Heart left ventricle (tissue), 16 donors: ENCODE measurements around the gene DCDC2C. TPM values are rescaled to one million over a fixed set of nuclear protein-coding genes. Genes with fewer than 3 reads are reported as not detected.

Source experiments
- ATAC-seq, 4 donors: fragments of 200-7000 bp; cut with Tn5 transposase; one replicate each; pipeline ENCODE4 v1.9.1; 2020 to 2022; ENCODE audit warnings: moderate library complexity in 4 of 4, mild to moderate bottlenecking in 3 of 4, moderate number of reproducible peaks in 1 of 4
- DNase-seq, 5 donors: peaks; one replicate each; pipeline ENCODE4 v3.0.0-alpha.2; 2020
- H3K27ac ChIP-seq, 12 donors: fragments of 200-600 bp; sonication (generic) in 4 of 12; one replicate each; pipeline versions ENCODE4 v1.5.0 to v1.8.0; 2016 to 2022; ENCODE audit warnings: mild to moderate bottlenecking in 2 of 12
- H3K27me3 ChIP-seq, 9 donors: fragments of 200-600 bp; sonication (generic) in 2 of 9; one replicate each; pipeline versions ENCODE4 v1.5.1 to v1.8.0; 2016 to 2022; ENCODE audit warnings: mild to moderate bottlenecking in 3 of 9
- H3K36me3 ChIP-seq, 9 donors: fragments of 200-600 bp; sonication (generic) in 2 of 9; one replicate each; pipeline versions ENCODE4 v1.5.0 to v1.8.0; 2018 to 2022; ENCODE audit warnings: mild to moderate bottlenecking in 2 of 9
- H3K4me1 ChIP-seq, 12 donors: fragments of 200-600 bp; sonication (generic) in 4 of 12; one replicate each; pipeline versions ENCODE4 v1.5.0 to v1.8.0; 2016 to 2022; ENCODE audit warnings: mild to moderate bottlenecking in 3 of 12
- H3K4me3 ChIP-seq, 12 donors: fragments of 200-600 bp; sonication (generic) in 4 of 12; one replicate each; pipeline versions ENCODE4 v1.5.0 to v1.8.0; 2017 to 2022; ENCODE audit warnings: mild to moderate bottlenecking in 9 of 12, moderate library complexity in 4 of 12
- H3K9me3 ChIP-seq, 12 donors: fragments of 200-600 bp; sonication (generic) in 4 of 12; one replicate each; pipeline versions ENCODE4 v1.5.0 to v1.8.0; 2016 to 2022; ENCODE audit warnings: mild to moderate bottlenecking in 1 of 12
- CTCF ChIP-seq, 12 donors: fragments of 200-600 bp; sonication (generic) in 4 of 12; IDR thresholded peaks; one replicate each; pipeline versions ENCODE4 v1.5.0 to v1.8.0; 2018 to 2022; ENCODE audit warnings: antibody characterized with exemption in 12 of 12, mild to moderate bottlenecking in 5 of 12
- POLR2A ChIP-seq, 2 donors: fragments of 450-650 bp; IDR thresholded peaks; one replicate each; pipeline ENCODE4 v1.6.1; 2017; ENCODE audit warnings: antibody characterized with exemption in 2 of 2, mild to moderate bottlenecking in 2 of 2, moderate library complexity in 2 of 2
- WGBS, 4 donors: extraction: QIAGEN DNeasy Blood & Tissue Kit in 2 of 4; methylation state at CpG; one replicate each; pipeline versions ENCODE4 v1.1.5 to v1.1.7; 2013 to 2018; 5-methylcytosine and 5-hydroxymethylcytosine counted together
- intact Hi-C, 10 donors: fragments of 100-400 bp; cut with DNase I; formaldehyde crosslinking; loops; one replicate each; pipeline versions ENCODE4 v1.11.1 to v1.14.2; 2022
- polyA plus RNA-seq, 2 donors: library from polyadenylated mRNA; stranded (reverse); fragments of 200-250 nt; gene quantifications; one replicate each; pipeline ENCODE4 v1.2.3, GENCODE V29; 2013
- total RNA-seq, 9 donors: library from RNA; depleted of rRNA in 2 of 9; stranded (reverse); fragments of >200 nt in 2 of 9; fragmentation: NEBNext Ultra II Directional in 3 of 9; extraction: Animal tissue kit (Norgen Biotek cat#: 25700) in 3 of 9; gene quantifications; one replicate each; pipeline versions ENCODE4 v1.1.0 to v1.2.4, GENCODE V29; 2016 to 2023
- donor health status: ischemic (EF 13 %, LVEDD 7.1; RV severe dilation, severe dysfunction).
- donor health status: healthy with polysubstance abuse.
- donor health status: DM: no; HTN: yes; CAD: no.
- donor health status: DM: no; HTN: no; CAD: no.
- donor health status: ischemic (EF 25% LVEDD 6.9; RV normal size, moderate dysfunction).
- donor health status: ischemic (EF 25% LVEDD 5.7; RV mildly dilated, moderate dysfunction).
- donor health status: healthy.
- donor health status: DM: yes; HTN: yes; CAD: no.
- donor health status: ischemic (EF 35%, LVEDD 5.7; RV mildly dilated, moderate dysfunction).
- donor health status: nonischemic (EF 11% LVEDD 7.7; RV severe dilation, severe dysfunction).
- donor health status: DM: yes; HTN: yes; CAD: no.
- donor health status: PGD.
- donor health status: ischemic (EF 29% LVEDD 5.4; RV normal size, mild dysfunction).
- donor health status: nonischemic (EF 23%, LVEDD 6.1; RV moderate dilation, normal function).

The DCDC2C gene
- total and polyA plus RNA-seq, 11 donors: not detected

- Histone ChIP-seq H3K27ac (no peak overlapping the region), H3K4me3 (no peak overlapping the region), H3K36me3 (no peaks in the 10 kb centered on the region), H3K4me1 (peaks cover 0 to 7% (median 0%) of the 10 kb centered on the region in 12 donors), H3K27me3 (peaks cover 0 to 41% (median 5%) of the 10 kb centered on the region in 9 donors), H3K9me3 (no peaks in the 10 kb centered on the region)
- intact Hi-C loops: no loop called here
- DNase-seq (no peak), ATAC-seq (no peak)
- 80 to 88% (median 85%) methylated on average over 6 of the region's 6 CpGs for WGBS, 4 donors
- no peak for TF ChIP-seq POLR2A (IDR thresholded peaks at IDR 0.05)
- no peak for TF ChIP-seq CTCF (IDR thresholded peaks at IDR 0.05)
Observed at GRCh38 chr2:3709225-3709624, 5.8 kb downstream of the DCDC2C start.

DNA sequence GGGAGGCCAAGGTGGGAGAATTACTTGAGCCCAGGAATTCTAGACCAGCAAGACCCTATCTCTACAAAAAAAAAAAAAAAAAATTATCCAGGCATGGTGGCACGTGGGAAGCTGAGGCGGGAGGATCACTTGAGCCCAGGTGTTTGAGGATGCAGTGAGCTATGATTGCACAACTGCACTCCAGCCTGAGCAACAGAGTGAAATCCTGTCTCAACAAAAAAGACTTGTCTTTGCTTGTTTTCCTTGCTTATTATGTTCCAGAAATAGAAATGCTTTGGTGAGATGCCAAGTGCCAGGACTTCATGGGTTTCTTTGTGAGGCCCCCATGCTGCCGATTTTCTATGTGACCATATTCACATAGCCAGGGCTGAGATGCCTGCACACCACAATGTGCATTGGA is 9.0 kb downstream of the DCDC2C start:
- Histone ChIP-seq H3K27me3 (peaks cover 0 to 15% (median 0%) of the 10 kb centered on the region in 9 donors), H3K36me3 (no peaks in the 10 kb centered on the region), H3K27ac (peak overlapping the region in 2 of 12 donors; percentile 39 to 52), H3K4me1 (peaks cover 0 to 7% (median 0%) of the 10 kb centered on the region in 12 donors), H3K4me3 (no peak overlapping the region), H3K9me3 (no peaks in the 10 kb centered on the region)
- TF ChIP-seq POLR2A (IDR thresholded peaks at IDR 0.05) (no peak), CTCF (IDR thresholded peaks at IDR 0.05) (no peak)
- WGBS, 4 donors: 41 to 64% (median 58%) methylated on average over 3 of the region's 3 CpGs
- ATAC-seq: no peak
- DNase-seq: no peak
- intact Hi-C loops: no loop called here

- intact Hi-C loops: no loop called here
- 61 to 65% (median 61%) methylated on average over 10 of the region's 10 CpGs for WGBS, 4 donors
- no peaks in the 10 kb centered on the region for H3K36me3 ChIP-seq
- DNase-seq: no peak
- peak in 2 of 4 donors; percentile 63 to 71 for ATAC-seq
- no peak overlapping the region for H3K4me3 ChIP-seq
- H3K4me1 ChIP-seq: peaks cover 0 to 7% (median 0%) of the 10 kb centered on the region in 12 donors
- H3K27ac ChIP-seq: peak overlapping the region in 5 of 12 donors; percentile 23 to 79 (median 53)
- no peaks in the 10 kb centered on the region for H3K9me3 ChIP-seq
- TF ChIP-seq CTCF (IDR thresholded peaks at IDR 0.05): no peak
- peaks cover 0 to 15% (median 0%) of the 10 kb centered on the region in 9 donors for H3K27me3 ChIP-seq
Observed at GRCh38 chr2:3712831-3713503, 9.6 kb downstream of the DCDC2C start.

DNA sequence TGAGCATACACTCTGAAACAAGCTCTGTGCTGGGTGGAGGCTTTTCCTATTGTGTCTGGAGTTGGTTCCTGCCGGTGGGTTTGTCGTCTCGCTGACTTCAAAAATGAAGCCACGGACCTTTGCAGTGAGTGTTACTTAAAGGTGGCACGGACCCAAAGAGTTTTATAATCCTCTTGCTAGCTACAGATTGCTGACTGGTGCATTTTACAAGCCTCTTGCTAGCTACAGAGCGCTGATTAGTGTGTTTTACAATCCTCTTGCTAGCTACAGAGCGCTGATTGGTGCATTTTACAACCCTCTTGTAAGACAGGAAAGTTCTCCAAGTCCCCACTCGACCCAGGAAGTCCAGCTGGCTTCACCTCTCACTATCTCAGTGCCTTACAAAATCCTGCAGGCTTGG is 15.3 kb downstream of the DCDC2C start:
- intact Hi-C loops: no loop called here
- Histone ChIP-seq H3K4me3 (no peak overlapping the region), H3K27ac (no peak overlapping the region), H3K36me3 (no peaks in the 10 kb centered on the region), H3K9me3 (peaks cover 0 to 4% (median 0%) of the 10 kb centered on the region in 12 donors), H3K4me1 (no peaks in the 10 kb centered on the region), H3K27me3 (peaks cover 0 to 8% (median 0%) of the 10 kb centered on the region in 9 donors)
- whole genome bisulfite sequencing, 4 donors: 65 to 76% (median 71%) methylated on average over 8 of the region's 8 CpGs
- no peak for ATAC-seq
- TF ChIP-seq CTCF (IDR thresholded peaks at IDR 0.05): no peak
- no peak for TF ChIP-seq POLR2A (IDR thresholded peaks at IDR 0.05)
- no peak for DNase-seq
